ENCODE results near the gene TPT1. TPM values are rescaled to one million over a fixed set of nuclear protein-coding genes. Genes with fewer than 3 reads are reported as not detected.

The TPT1 gene
- total and polyA plus RNA-seq, 9 of the 15 experiments (the other 6 are each of a cell fraction or from before 2014, with no cell fraction given), result 602 to 2,508 (median 1,784) TPM

DNA sequence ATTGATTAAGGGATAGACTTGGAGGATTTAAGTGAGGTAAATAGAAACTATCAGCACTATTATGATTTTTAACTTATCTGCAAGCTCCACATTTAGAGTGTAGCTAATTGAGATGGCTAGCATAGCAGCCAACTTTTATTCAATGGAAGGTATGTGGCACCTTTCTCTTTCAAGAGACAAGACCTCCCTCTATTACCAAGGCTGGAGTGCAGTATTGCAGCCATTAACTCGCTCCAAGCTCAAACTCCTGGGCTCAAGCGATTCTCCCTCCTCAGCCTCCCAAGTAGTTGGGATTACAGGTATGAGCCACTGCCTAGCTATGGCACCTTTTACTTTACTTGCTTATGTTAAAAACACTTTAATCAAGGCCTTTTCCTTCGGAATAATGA is 8.2 kb downstream of the TPT1 start:
- DNase-seq (ENCODE audit: extremely low read depth in 1 of 4, low spot score in 3 of 4) (no peak), FAIRE-seq (no peak), ATAC-seq (0 out of 3 replicates have a peak, but pooled peaks have one; percentile 6)
- Histone ChIP-seq H3K27ac (ENCODE audit: extremely low read depth, low read depth, low read length) (no peak overlapping the region), H3K79me2 (ENCODE audit: control insufficient read depth, insufficient read depth, low read length) (peaks cover 22% of the 10 kb centered on the region), H3K36me3 (ENCODE audit: control insufficient read depth, insufficient read depth, low read length) (peaks cover 37% of the 10 kb centered on the region), H3K4me2 (ENCODE audit: insufficient read depth, low read length) (no peak overlapping the region), H3K9ac (ENCODE audit: insufficient read depth in 1 of 2, low read depth in 2 of 2, low read length in 2 of 2) (no peak overlapping the region), H3K27me3 (ENCODE audit: control insufficient read depth in 2 of 2, insufficient read depth in 2 of 2, low read length in 2 of 2) (no peaks in the 10 kb centered on the region), H4K20me1 (replicated peaks; ENCODE audit: control insufficient read depth, insufficient read depth, low read length) (peaks cover 30% of the 10 kb centered on the region), H3K4me3 (no peak overlapping the region), H3K9me1 (ENCODE audit: control insufficient read depth, insufficient read depth, low read length) (no peaks in the 10 kb centered on the region), H2AFZ (ENCODE audit: low read depth, low read length) (no peak overlapping the region), H3K9me3 (replicated peaks; ENCODE audit: control insufficient read depth, insufficient read depth, low read depth, low read length) (no peaks in the 10 kb centered on the region), H3K4me1 (replicated peaks in 1 of 2; ENCODE audit: control insufficient read depth in 2 of 2, insufficient read depth in 2 of 2, low read length in 2 of 2) (peaks cover 13 to 18% of the 10 kb centered on the region in 2 experiments)
- no TSS peak for BruUV-seq (replicated peaks)
- WGBS (ENCODE audit: insufficient coverage, low coverage, missing lambda C conversion rate), result 43% methylated on average over 3 of the region's 3 CpGs
- CTCF ChIA-PET (ENCODE audit: low intra/inter-chr PET ratio), result no interaction called here
- in situ Hi-C loops (cut with MboI) (no loop called here), intact Hi-C loops (cut with micrococcal nuclease) (no loop called here)
- TF ChIP-seq POLR2A (conservative IDR thresholded peaks at IDR 0.05) (peak; percentile 28; the same call in 1 of the 2 replicates), YY1 (IDR thresholded peaks at IDR 0.05; ENCODE audit: borderline replicate concordance in 1 of 3, control insufficient read depth in 1 of 3, extremely low read depth in 1 of 3, insufficient read depth in 3 of 3, insufficient read length in 1 of 3, insufficient replicate concordance in 2 of 3, low read depth in 1 of 3, low read length in 2 of 3) (no peak)
- POLR2A ChIA-PET, result interaction anchor here (0.6 to 2.5 kb wide), 3 partner anchors 8 to 54 kb away, joined by 3 to 9 read pairs (median 3); partner anchors contain the start of gene TPT1

- no peak overlapping the region for H3K27ac ChIP-seq (ENCODE audit: extremely low read depth, low read depth, low read length)
- H3K4me1 ChIP-seq (replicated peaks in 1 of 2; ENCODE audit: control insufficient read depth in 2 of 2, insufficient read depth in 2 of 2, low read length in 2 of 2), result peaks cover 13 to 18% of the 10 kb centered on the region in 2 experiments
- H3K9ac ChIP-seq (ENCODE audit: insufficient read depth in 1 of 2, low read depth in 2 of 2, low read length in 2 of 2), result no peak overlapping the region
Observed at GRCh38 chr13:45332036-45332830, 8.8 kb downstream of the TPT1 start.

More at GRCh38 chr13:45332036-45332830, 8.8 kb downstream of the TPT1 start:
- H3K9me3 ChIP-seq (replicated peaks; ENCODE audit: control insufficient read depth, insufficient read depth, low read depth, low read length), result no peaks in the 10 kb centered on the region
- no peak overlapping the region for H3K4me3 ChIP-seq
- ChIA-PET POLR2A (interaction anchor here (0.6 to 4.1 kb wide), 5 partner anchors 9 to 277 kb away, joined by 3 to 27 read pairs (median 4); partner anchors contain the start of gene TPT1), CTCF (ENCODE audit: low intra/inter-chr PET ratio) (no interaction called here)
- peaks cover 31% of the 10 kb centered on the region for H3K36me3 ChIP-seq (ENCODE audit: control insufficient read depth, insufficient read depth, low read length)
- 33% methylated on average over 1 of the region's 2 CpGs for WGBS (ENCODE audit: insufficient coverage, low coverage, missing lambda C conversion rate)
- ATAC-seq, result peak; percentile 11
- intact Hi-C loops (cut with micrococcal nuclease), result no loop called here
- no TSS peak for BruUV-seq (replicated peaks)
- no peak overlapping the region for H2AFZ ChIP-seq (ENCODE audit: low read depth, low read length)
- peaks cover 16% of the 10 kb centered on the region; the same call in 2 of the 3 replicates for H3K79me2 ChIP-seq (ENCODE audit: control insufficient read depth, insufficient read depth, low read length)
- in situ Hi-C loops (cut with MboI), result no loop called here
- FAIRE-seq, result peak; percentile 35
- peak; percentile 45; the same call in 1 of the 2 replicates for TF ChIP-seq POLR2A (conservative IDR thresholded peaks at IDR 0.05)
- TF ChIP-seq FOXK2 (conservative IDR thresholded peaks at IDR 0.05 in 1 of 2, IDR thresholded peaks at IDR 0.05 in 1 of 2; ENCODE audit: low read depth in 2 of 2), result no peak
- no peak for TF ChIP-seq PTRF (tag; IDR thresholded peaks at IDR 0.05)
- TF ChIP-seq, protein P1, sequence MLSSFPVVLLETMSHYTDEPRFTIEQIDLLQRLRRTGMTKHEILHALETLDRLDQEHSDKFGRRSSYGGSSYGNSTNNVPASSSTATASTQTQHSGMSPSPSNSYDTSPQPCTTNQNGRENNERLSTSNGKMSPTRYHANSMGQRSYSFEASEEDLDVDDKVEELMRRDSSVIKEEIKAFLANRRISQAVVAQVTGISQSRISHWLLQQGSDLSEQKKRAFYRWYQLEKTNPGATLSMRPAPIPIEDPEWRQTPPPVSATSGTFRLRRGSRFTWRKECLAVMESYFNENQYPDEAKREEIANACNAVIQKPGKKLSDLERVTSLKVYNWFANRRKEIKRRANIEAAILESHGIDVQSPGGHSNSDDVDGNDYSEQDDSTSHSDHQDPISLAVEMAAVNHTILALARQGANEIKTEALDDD (IDR thresholded peaks at IDR 0.05), result peak; percentile 91
- no peak for TF ChIP-seq HIVEP1 (CRISPR knock-in tag; IDR thresholded peaks at IDR 0.05)
- TF ChIP-seq JUND (IDR thresholded peaks at IDR 0.05; ENCODE audit: borderline replicate concordance, low read depth, low read length), result peak; percentile 28; the same call in 1 of the 2 replicates
- no peak for TF ChIP-seq JUND (tag; IDR thresholded peaks at IDR 0.05; ENCODE audit: borderline replicate concordance, low read depth, low read length)
- peak; percentile 50; the same call in 1 of the 2 replicates for TF ChIP-seq ATF3 (IDR thresholded peaks at IDR 0.05)
- no peak for TF ChIP-seq ATF3 (CRISPR knock-in tag; conservative IDR thresholded peaks at IDR 0.05)
- TF ChIP-seq FOSL1 (tag; conservative IDR thresholded peaks at IDR 0.05), result 0 out of 2 replicates have a peak, but pooled peaks have one; percentile 55
- no peaks in the 10 kb centered on the region for H3K9me1 ChIP-seq (ENCODE audit: control insufficient read depth, insufficient read depth, low read length)
- no peaks in the 10 kb centered on the region for H3K27me3 ChIP-seq (ENCODE audit: control insufficient read depth in 2 of 2, insufficient read depth in 2 of 2, low read length in 2 of 2)
- peak in 1 of 4 experiments; percentile 60 for DNase-seq (ENCODE audit: extremely low read depth in 1 of 4, low spot score in 3 of 4)
- no peak overlapping the region for H3K4me2 ChIP-seq (ENCODE audit: insufficient read depth, low read length)
- H4K20me1 ChIP-seq (replicated peaks; ENCODE audit: control insufficient read depth, insufficient read depth, low read length), result peaks cover 24% of the 10 kb centered on the region
